CD4-positive, CD25-positive, alpha-beta regulatory T cell (primary cell): ENCODE measurements around the gene CALR3. TPM values are rescaled to one million over a fixed set of nuclear protein-coding genes. Genes with fewer than 3 reads are reported as not detected.

Experiments used
- ATAC-seq, 2 donors: fragments of 150-1000 bp; cut with Tn5 transposase; one replicate each; pipeline ENCODE4 v1.10.0; 2021; ENCODE audit warnings: low read depth in 2 of 2, moderate number of reproducible peaks in 2 of 2, moderate library complexity in 1 of 2
- DNase-seq, 3 donors: peaks; one replicate each; pipeline versions ENCODE4 v3.0.0 to v3.0.0-alpha.2; 2012 to 2022; ENCODE audit warnings: mixed read lengths in 1 of 3
- H3K27ac ChIP-seq: one replicate; pipeline ENCODE4 v1.7.0; 2013; ENCODE audit warnings: mild to moderate bottlenecking, low read length; ENCODE audit not compliant: insufficient read depth, poor library complexity, severe bottlenecking
- H3K27me3 ChIP-seq: one replicate; pipeline ENCODE4 v1.7.0; 2013; ENCODE audit warnings: low read length; ENCODE audit not compliant: control insufficient read depth, insufficient read depth
- H3K36me3 ChIP-seq: one replicate; pipeline ENCODE4 v1.7.0; 2013; ENCODE audit warnings: mild to moderate bottlenecking, low read length, moderate library complexity; ENCODE audit not compliant: control insufficient read depth, insufficient read depth
- H3K4me1 ChIP-seq: 2 replicates; pipeline ENCODE4 v1.7.0; 2013; ENCODE audit warnings: mild to moderate bottlenecking, low read length; ENCODE audit not compliant: insufficient read depth, control insufficient read depth, poor library complexity, severe bottlenecking
- H3K4me3 ChIP-seq: one replicate; pipeline ENCODE4 v1.7.0; 2013; ENCODE audit warnings: low read depth, mild to moderate bottlenecking, low read length, moderate library complexity
- H3K9me3 ChIP-seq, 2 experiments: 1 replicate in 1 of 2; 2 replicates in 1 of 2; pipeline ENCODE4 v1.7.0; 2013; ENCODE audit warnings: low read length in 2 of 2, mild to moderate bottlenecking in 1 of 2, moderate library complexity in 1 of 2; ENCODE audit not compliant: control insufficient read depth in 2 of 2
- H3K27ac Mint-ChIP-seq, 3 donors: one replicate each; pipeline ENCODE4 v1.8.0; 2020 to 2022; ENCODE audit warnings: mild to moderate bottlenecking in 3 of 3, mixed read lengths in 3 of 3, moderate library complexity in 2 of 3
- H3K27me3 Mint-ChIP-seq: one replicate; pipeline ENCODE4 v1.8.0; 2022; ENCODE audit warnings: mild to moderate bottlenecking, mixed read lengths
- H3K36me3 Mint-ChIP-seq: one replicate; pipeline ENCODE4 v1.8.0; 2020; ENCODE audit warnings: mixed read lengths
- H3K4me1 Mint-ChIP-seq, 4 donors: one replicate each; pipeline ENCODE4 v1.8.0; 2020 to 2022; ENCODE audit warnings: mixed read lengths in 4 of 4, mild to moderate bottlenecking in 1 of 4
- H3K4me3 Mint-ChIP-seq, 4 donors: one replicate each; pipeline ENCODE4 v1.8.0; 2020 to 2022; ENCODE audit warnings: mild to moderate bottlenecking in 4 of 4, mixed read lengths in 4 of 4, moderate library complexity in 3 of 4
- H3K9me3 Mint-ChIP-seq, 7 donors: one replicate each; pipeline ENCODE4 v1.8.0; 2020 to 2022; ENCODE audit warnings: mixed read lengths in 7 of 7, mild to moderate bottlenecking in 3 of 7, moderate library complexity in 2 of 7
- polyA plus RNA-seq, 4 donors: library from polyadenylated mRNA; unstranded; fragments of 300-500 nt; fragmentation: Illumina TruSeq; gene quantifications; one replicate each; pipeline ENCODE4 v1.2.3, GENCODE V29; 2021
- total RNA-seq: library from RNA; stranded (reverse); gene quantifications from one replicate; pipeline ENCODE4 v1.2.3, GENCODE V29; 2022

The CALR3 gene
- total and polyA plus RNA-seq, 5 donors from 2014 or later, result not detected

DNA sequence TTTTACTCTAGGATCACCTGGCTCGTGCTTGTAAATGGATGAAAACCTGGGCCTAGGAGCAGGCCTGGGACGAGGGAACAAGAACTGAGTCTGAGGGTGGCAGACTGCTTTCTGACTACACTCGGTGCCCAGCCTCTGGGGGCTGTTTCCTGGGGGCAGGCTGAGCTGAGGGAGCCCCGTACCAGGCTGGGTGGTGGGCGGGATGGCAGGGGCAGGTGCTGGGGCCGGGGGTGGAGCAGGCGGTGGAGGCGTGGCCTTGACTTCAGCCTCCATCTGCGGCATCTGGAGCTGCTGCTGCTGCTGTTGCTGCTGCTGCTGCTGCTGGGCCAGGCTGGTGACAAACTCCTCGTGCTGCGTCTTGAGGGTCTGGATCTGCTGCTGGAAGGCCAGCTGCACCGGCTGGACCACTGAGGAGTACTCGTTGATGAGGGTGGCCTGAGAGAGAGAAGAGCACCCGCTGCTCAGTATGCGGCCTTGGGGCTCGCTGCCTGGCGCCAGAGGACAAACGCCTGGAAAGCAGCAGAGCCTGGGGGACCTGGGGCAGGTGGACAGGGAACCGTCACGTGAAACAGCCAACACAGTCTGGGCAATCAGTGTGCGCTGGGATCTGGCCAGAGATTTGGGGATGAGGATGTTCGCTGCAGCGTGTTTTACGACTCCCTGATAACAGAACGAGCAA, 33.6 kb upstream of the CALR3 start:
- no peak for ATAC-seq
- H3K4me3 Mint-ChIP-seq, result no peak overlapping the region
- no peak overlapping the region for H3K27ac Mint-ChIP-seq
- H3K4me1 Mint-ChIP-seq, result peaks cover 0 to 2% (median 0%) of the 10 kb centered on the region in 4 donors
- H3K9me3 Mint-ChIP-seq, result no peaks in the 10 kb centered on the region
- Histone ChIP-seq H3K27me3 (no peaks in the 10 kb centered on the region), H3K4me3 (no peak overlapping the region), H3K9me3 (no peaks in the 10 kb centered on the region), H3K36me3 (peaks cover 91% of the 10 kb centered on the region), H3K4me1 (no peaks in the 10 kb centered on the region), H3K27ac (no peak overlapping the region)
- H3K27me3 Mint-ChIP-seq, result no peaks in the 10 kb centered on the region
- no peak for DNase-seq
- peaks cover 19% of the 10 kb centered on the region for H3K36me3 Mint-ChIP-seq

DNA sequence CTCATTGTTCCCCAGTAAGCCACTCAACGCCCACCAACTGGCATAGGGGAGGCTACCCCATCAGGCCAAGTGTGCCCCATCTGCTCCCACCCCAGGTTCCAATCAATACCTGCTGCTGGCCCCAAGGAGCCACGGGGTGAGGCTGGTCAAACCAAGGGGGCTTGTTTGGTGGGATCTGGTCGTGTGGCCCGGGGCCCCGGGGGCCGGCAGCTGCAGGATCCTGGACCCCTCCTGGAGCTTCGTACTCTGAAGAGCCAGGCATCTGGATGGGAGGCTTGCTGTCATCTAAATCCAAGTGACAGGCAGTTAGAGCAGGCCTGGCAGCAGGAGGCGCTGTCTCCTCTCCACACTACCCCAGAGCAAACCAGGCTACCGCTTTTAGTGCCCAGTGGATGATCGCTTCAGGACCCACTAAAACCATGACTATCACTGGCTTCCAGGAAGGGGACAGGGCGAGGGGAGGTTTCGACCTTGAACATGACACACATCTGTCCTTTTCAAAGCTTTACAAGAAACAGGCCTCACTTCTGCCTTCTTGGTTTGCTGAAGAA, 32.1 kb upstream of the CALR3 start:
- ATAC-seq (peak in 1 of 2 donors; percentile 38), DNase-seq (peak in 2 of 3 donors; percentile 36 to 58)
- Histone ChIP-seq H3K4me1 (no peaks in the 10 kb centered on the region), H3K36me3 (peaks cover 87% of the 10 kb centered on the region), H3K4me3 (no peak overlapping the region), H3K9me3 (no peaks in the 10 kb centered on the region), H3K27ac (no peak overlapping the region), H3K27me3 (no peaks in the 10 kb centered on the region)
- H3K27ac Mint-ChIP-seq, result no peak overlapping the region
- no peak overlapping the region for H3K4me3 Mint-ChIP-seq
- no peaks in the 10 kb centered on the region for H3K27me3 Mint-ChIP-seq
- H3K9me3 Mint-ChIP-seq, result no peaks in the 10 kb centered on the region
- peaks cover 0 to 2% (median 0%) of the 10 kb centered on the region in 4 donors for H3K4me1 Mint-ChIP-seq
- H3K36me3 Mint-ChIP-seq, result peaks cover 15% of the 10 kb centered on the region

DNA sequence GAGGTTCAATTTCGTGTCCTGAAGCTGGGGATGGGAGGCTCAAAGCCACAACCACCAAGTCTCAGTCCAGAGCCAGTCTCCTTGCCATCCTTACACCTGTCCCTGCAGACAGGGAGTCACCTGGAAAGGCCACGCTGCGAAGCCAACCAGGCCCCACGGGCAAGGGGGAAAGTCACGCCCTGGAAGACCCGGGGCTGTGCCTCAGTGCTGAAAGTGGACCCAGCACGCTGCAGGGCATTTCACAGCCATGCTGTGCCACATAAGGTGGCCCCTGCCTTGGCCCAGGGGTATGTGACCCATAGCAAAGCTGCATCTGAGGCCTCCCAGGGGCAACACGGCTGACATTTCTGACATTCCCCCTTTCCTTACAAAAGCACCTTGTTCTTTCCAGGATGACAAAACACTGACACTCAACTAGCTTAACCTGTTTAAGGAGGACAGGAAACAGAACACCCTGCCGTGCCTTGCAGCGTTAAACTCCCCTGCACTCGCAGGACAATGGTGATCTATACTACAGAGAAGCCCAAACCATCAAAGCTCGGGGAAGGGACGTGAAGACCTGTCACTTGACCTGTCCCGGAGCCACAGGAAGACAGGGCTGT, 31.5 kb upstream of the CALR3 start:
- DNase-seq (no peak), ATAC-seq (no peak)
- Histone ChIP-seq H3K4me1 (no peaks in the 10 kb centered on the region), H3K27me3 (no peaks in the 10 kb centered on the region), H3K27ac (no peak overlapping the region), H3K4me3 (no peak overlapping the region), H3K36me3 (peaks cover 87% of the 10 kb centered on the region), H3K9me3 (no peaks in the 10 kb centered on the region)
- peaks cover 15% of the 10 kb centered on the region for H3K36me3 Mint-ChIP-seq
- H3K4me1 Mint-ChIP-seq, result peaks cover 0 to 2% (median 0%) of the 10 kb centered on the region in 4 donors
- no peak overlapping the region for H3K27ac Mint-ChIP-seq
- H3K4me3 Mint-ChIP-seq, result no peak overlapping the region
- H3K9me3 Mint-ChIP-seq, result no peaks in the 10 kb centered on the region
- H3K27me3 Mint-ChIP-seq, result no peaks in the 10 kb centered on the region

DNA sequence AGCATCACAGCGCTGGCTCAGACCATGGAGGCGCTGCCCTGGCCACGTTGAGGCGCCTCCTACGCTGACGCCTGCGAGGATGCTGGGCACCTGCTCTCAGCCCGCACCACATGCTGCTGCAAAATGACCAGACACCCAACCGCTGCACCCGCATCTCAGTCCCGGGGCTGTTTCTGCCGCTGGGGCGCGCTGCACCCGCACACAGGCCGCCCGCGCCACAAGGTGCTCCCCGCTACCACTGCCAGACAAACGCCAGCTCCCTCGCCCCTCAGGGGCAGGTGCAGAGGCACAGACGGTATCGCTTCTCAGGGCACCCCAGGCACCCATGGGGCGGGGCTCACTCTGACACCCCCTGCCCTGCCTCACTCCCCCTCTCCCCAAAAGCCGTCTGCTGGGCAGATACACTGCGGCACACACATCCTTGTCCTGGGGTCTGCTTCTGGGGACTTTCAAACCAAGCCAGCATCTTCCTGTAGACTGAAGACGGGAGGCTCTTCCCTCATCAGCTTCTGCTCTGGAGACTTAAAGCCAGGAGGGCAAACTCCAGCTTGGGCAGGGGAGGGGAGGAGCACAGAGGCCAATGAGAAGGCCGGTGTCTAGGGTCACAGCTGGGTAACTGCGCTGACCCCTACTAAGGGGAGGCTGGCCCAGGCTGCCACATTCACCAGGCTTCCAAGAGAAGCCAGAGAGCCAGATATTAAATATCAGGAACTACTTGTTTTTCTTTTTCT, 29.9 kb upstream of the CALR3 start:
- Histone ChIP-seq H3K4me3 (no peak overlapping the region), H3K27ac (no peak overlapping the region), H3K36me3 (peaks cover 81% of the 10 kb centered on the region), H3K4me1 (no peaks in the 10 kb centered on the region), H3K9me3 (no peaks in the 10 kb centered on the region), H3K27me3 (no peaks in the 10 kb centered on the region)
- ATAC-seq (no peak), DNase-seq (no peak)
- Mint-ChIP-seq H3K27ac (no peak overlapping the region), H3K36me3 (peaks cover 9% of the 10 kb centered on the region), H3K4me3 (no peak overlapping the region), H3K4me1 (peaks cover 0 to 2% (median 0%) of the 10 kb centered on the region in 4 donors), H3K9me3 (no peaks in the 10 kb centered on the region), H3K27me3 (no peaks in the 10 kb centered on the region)

DNA sequence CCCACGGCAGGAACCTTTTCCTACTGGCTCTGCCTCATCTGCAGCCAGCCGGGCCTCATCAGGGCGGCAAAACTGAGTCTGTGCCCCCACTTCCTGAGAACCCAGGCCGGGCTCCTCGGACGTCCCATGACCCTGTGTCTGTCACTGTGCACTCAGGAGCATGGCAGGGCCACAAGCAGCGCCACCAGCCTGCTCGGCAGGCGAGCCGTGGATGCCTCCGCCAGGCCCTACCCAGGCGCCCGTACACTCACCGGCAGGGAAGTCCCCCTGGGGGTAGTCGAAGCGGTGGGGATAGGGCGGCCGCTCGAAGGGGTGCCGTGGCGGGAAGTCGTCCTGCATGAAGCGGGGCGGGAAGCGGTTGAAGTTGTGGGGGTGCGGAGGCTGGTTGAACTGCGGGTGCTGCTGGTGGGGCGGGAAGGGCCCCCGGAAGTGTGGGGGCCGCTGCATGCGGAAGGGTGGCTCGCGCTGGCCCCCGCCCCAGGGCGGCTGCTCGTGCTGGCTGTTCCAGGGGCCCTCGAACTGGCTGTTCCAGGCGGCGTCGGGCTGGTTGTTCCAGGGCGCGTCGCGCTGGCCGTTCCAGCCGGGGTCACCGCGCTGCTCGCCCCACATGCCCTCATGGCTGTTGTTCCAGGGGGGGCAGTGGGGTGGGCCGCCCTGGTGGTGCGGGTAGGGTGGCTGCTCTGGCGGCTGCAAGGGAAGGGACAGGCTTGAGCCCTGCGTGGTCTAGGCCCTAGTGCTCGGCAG, 29.2 kb upstream of the CALR3 start:
- no peak overlapping the region for H3K27ac Mint-ChIP-seq
- H3K4me3 ChIP-seq, result no peak overlapping the region
- H3K36me3 Mint-ChIP-seq, result peaks cover 9% of the 10 kb centered on the region
- H3K36me3 ChIP-seq, result peaks cover 81% of the 10 kb centered on the region
- H3K27ac ChIP-seq, result no peak overlapping the region
- no peaks in the 10 kb centered on the region for H3K27me3 Mint-ChIP-seq
- H3K27me3 ChIP-seq, result no peaks in the 10 kb centered on the region
- no peak overlapping the region for H3K4me3 Mint-ChIP-seq
- no peaks in the 10 kb centered on the region for H3K9me3 ChIP-seq
- DNase-seq, result no peak
- no peaks in the 10 kb centered on the region for H3K4me1 ChIP-seq
- ATAC-seq, result no peak
- no peaks in the 10 kb centered on the region for H3K9me3 Mint-ChIP-seq
- H3K4me1 Mint-ChIP-seq, result peaks cover 0 to 2% (median 0%) of the 10 kb centered on the region in 4 donors

DNA sequence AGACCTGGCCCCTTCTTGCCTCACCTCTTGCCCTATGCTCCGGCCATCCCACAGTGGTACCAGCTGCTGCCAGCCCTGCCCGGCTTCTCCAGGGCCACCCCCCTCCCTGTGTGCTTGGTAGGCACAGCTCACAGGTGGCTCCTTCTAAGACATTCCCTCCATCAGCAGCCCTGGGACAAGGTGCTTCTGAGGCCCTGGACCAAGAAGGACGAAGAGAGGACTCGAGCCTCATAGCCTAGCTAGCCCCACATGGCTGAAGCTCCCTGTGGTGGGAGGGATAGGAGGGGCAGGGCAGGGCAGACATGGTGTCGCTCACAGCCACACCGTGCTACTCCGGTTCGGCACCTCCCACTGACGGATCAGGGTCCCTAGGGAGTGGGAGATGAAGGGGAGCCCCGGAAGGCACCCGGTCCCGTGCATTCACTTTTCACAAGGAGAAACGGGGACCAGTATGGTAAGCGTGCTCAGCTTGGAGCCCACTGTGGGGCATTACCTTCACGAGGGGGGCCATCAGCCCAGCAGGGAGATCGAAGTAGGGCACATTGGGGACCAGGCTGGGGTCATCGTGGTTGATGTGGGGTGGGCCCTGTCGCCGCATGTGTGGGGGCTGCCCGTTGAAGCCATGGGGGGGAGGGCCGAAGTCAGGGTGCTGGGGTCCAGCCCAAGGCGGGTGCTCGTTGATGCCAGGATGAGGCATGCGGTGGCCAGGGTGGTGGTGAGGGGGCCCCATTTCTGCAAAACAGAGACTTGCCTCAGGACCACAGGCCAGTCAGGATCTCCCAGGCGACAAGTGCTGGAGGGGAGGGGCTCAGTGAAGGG, 26.8 kb upstream of the CALR3 start:
- Histone ChIP-seq H3K4me3 (no peak overlapping the region), H3K36me3 (peaks cover 81% of the 10 kb centered on the region), H3K9me3 (no peaks in the 10 kb centered on the region), H3K4me1 (no peaks in the 10 kb centered on the region), H3K27me3 (no peaks in the 10 kb centered on the region), H3K27ac (no peak overlapping the region)
- Mint-ChIP-seq H3K9me3 (no peaks in the 10 kb centered on the region), H3K36me3 (peaks cover 15% of the 10 kb centered on the region), H3K27me3 (no peaks in the 10 kb centered on the region), H3K27ac (peak overlapping the region in 1 of 3 donors; percentile 32), H3K4me3 (no peak overlapping the region), H3K4me1 (peaks cover 0 to 2% (median 0%) of the 10 kb centered on the region in 4 donors)
- DNase-seq, result no peak
- no peak for ATAC-seq
